ENCODE measurements around the gene TTC27. TPM values are rescaled to one million over a fixed set of nuclear protein-coding genes. Genes with fewer than 3 reads are reported as not detected.

The TTC27 gene
- total RNA-seq, 2 donors from 2014 or later, result 11.9 to 23.2 TPM

- DNase-seq (ENCODE audit: low spot score), result no peak
- ATAC-seq (ENCODE audit: insufficient number of reproducible peaks, low FRiP score, low read depth), result no peak
- no peak overlapping the region for H3K27ac ChIP-seq
- H3K4me3 ChIP-seq, result no peak overlapping the region
- no peaks in the 10 kb centered on the region for H3K9me3 ChIP-seq
- no peaks in the 10 kb centered on the region for H3K4me1 ChIP-seq (ENCODE audit: control insufficient read depth in 1 of 2, low read depth in 2 of 2)
- TF ChIP-seq, protein P1, sequence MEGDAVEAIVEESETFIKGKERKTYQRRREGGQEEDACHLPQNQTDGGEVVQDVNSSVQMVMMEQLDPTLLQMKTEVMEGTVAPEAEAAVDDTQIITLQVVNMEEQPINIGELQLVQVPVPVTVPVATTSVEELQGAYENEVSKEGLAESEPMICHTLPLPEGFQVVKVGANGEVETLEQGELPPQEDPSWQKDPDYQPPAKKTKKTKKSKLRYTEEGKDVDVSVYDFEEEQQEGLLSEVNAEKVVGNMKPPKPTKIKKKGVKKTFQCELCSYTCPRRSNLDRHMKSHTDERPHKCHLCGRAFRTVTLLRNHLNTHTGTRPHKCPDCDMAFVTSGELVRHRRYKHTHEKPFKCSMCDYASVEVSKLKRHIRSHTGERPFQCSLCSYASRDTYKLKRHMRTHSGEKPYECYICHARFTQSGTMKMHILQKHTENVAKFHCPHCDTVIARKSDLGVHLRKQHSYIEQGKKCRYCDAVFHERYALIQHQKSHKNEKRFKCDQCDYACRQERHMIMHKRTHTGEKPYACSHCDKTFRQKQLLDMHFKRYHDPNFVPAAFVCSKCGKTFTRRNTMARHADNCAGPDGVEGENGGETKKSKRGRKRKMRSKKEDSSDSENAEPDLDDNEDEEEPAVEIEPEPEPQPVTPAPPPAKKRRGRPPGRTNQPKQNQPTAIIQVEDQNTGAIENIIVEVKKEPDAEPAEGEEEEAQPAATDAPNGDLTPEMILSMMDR (IDR thresholded peaks at IDR 0.05), result no peak
- no peaks in the 10 kb centered on the region for H3K27me3 ChIP-seq (replicated peaks; ENCODE audit: insufficient read depth)
- no peaks in the 10 kb centered on the region for H3K36me3 ChIP-seq
These were observed 179.8 kb downstream of the TTC27 start for GRCh38 chr2:32807662-32808061.

DNA sequence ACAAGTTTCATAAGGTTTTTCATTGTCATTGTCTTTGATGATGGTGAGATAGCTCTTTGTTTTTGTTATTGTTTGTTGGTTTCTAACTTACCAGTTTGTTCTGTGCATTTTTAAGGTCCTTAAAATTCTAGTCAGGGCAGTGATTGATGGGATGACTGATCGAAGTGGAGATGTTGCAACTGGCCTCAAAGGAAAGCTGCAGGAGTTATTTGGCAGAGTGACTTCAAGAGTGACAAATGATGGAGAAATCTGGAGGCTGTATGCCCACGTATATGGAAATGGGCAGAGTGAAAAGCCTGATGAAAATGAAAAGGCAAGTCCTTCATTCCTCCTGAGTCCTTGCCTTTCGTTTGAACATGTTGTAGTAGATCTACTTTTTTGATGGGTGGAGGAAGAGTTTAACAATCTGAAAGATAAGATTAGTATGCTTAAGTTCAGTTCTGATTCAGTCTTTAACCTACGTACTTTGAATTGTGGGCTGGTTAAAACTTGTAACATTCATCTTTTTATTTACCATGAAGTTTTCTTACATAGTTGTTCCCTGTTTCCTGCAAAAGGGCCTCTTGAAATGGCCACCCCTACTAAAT lies 183.2 kb downstream of the TTC27 start:
- DNase-seq (ENCODE audit: low spot score) (no peak), ATAC-seq (ENCODE audit: insufficient number of reproducible peaks, low FRiP score, low read depth) (no peak)
- TF ChIP-seq, protein P1 (IDR thresholded peaks at IDR 0.05), result no peak
- Histone ChIP-seq H3K9me3 (no peaks in the 10 kb centered on the region), H3K36me3 (no peaks in the 10 kb centered on the region), H3K4me1 (ENCODE audit: control insufficient read depth in 1 of 2, low read depth in 2 of 2) (no peaks in the 10 kb centered on the region), H3K27me3 (replicated peaks; ENCODE audit: insufficient read depth) (no peaks in the 10 kb centered on the region), H3K27ac (no peak overlapping the region), H3K4me3 (no peak overlapping the region)

DNA sequence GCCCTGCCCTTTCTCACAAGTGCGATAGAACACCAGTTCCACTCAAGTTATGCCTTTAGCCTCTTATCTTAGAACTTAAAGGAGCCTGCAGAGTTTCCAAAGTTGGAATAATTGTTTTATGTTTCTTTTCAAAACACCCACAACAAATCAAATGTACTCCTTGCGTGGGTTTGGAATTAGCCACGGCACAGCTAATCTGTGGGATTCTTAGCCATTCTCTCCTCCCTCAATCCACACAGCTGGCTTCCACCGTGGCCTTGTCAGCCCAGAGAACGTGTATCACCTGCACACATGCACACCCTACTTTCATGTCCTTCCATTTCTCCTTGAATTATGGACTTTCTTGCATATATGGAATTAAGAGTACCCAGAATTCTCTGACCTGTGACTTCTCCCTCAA lies 183.8 kb downstream of the TTC27 start:
- TF ChIP-seq, protein P1 (IDR thresholded peaks at IDR 0.05), result no peak
- H3K27ac ChIP-seq, result no peak overlapping the region
- ATAC-seq (ENCODE audit: insufficient number of reproducible peaks, low FRiP score, low read depth) (no peak), DNase-seq (ENCODE audit: low spot score) (no peak)
- H3K4me3 ChIP-seq, result no peak overlapping the region
- no peaks in the 10 kb centered on the region for H3K4me1 ChIP-seq (ENCODE audit: control insufficient read depth in 1 of 2, low read depth in 2 of 2)
- H3K27me3 ChIP-seq (replicated peaks; ENCODE audit: insufficient read depth), result no peaks in the 10 kb centered on the region
- H3K36me3 ChIP-seq, result no peaks in the 10 kb centered on the region
- no peaks in the 10 kb centered on the region for H3K9me3 ChIP-seq

DNA sequence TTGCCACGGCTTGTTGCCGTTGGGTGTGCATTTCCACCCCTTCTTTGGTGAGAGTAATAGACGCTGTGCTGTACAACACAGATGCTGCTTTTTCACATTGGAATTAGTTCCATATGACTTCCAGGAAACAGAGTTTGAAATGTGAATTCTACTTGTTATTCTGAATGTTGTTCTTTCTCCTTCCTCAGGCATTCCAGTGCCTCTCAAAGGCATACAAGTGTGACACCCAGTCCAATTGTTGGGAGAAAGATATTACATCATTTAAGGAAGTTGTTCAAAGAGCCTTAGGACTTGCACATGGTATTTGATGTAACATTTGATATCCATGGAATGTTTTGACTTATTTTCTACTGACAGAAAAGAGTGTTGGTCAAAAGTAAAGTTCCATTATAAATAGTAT lies 184.5 kb downstream of the TTC27 start:
- H3K27me3 ChIP-seq (replicated peaks; ENCODE audit: insufficient read depth), result no peaks in the 10 kb centered on the region
- DNase-seq (ENCODE audit: low spot score), result no peak
- no peaks in the 10 kb centered on the region for H3K36me3 ChIP-seq
- H3K9me3 ChIP-seq, result no peaks in the 10 kb centered on the region
- ATAC-seq (ENCODE audit: insufficient number of reproducible peaks, low FRiP score, low read depth), result no peak
- TF ChIP-seq, protein P1 (IDR thresholded peaks at IDR 0.05), result no peak
- H3K27ac ChIP-seq, result no peak overlapping the region
- no peaks in the 10 kb centered on the region for H3K4me1 ChIP-seq (ENCODE audit: control insufficient read depth in 1 of 2, low read depth in 2 of 2)
- H3K4me3 ChIP-seq, result no peak overlapping the region

DNA sequence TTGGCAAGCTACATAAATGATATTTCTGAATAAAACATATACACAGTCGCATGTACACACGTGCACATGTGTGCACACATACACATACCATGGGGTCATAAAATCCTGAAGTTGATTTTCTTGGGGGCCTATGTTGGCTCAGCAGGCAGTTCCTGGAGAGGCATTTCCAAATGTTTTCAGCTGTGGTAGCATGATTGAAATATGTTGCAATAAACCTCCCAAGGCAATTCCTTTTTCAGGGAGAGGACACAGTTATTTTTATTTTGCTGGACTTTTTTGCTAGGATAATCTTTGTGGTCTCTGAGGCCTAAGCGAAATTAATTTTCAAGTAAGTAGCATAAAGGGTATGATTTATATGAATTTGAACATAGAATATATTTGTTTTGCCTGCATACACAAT lies 192.2 kb downstream of the TTC27 start:
- no peaks in the 10 kb centered on the region for H3K36me3 ChIP-seq
- no peak for ATAC-seq (ENCODE audit: insufficient number of reproducible peaks, low FRiP score, low read depth)
- H3K9me3 ChIP-seq, result no peaks in the 10 kb centered on the region

More for the DNA sequence above, 192.2 kb downstream of the TTC27 start:
- Histone ChIP-seq H3K27me3 (replicated peaks; ENCODE audit: insufficient read depth) (no peaks in the 10 kb centered on the region), H3K4me1 (ENCODE audit: control insufficient read depth in 1 of 2, low read depth in 2 of 2) (peaks cover 0 to 6% of the 10 kb centered on the region in 2 donors), H3K27ac (no peak overlapping the region), H3K4me3 (no peak overlapping the region)
- DNase-seq (ENCODE audit: low spot score), result no peak
- TF ChIP-seq, protein P1 (IDR thresholded peaks at IDR 0.05), result no peak

Measured in thoracic aorta (tissue), 2 donors.